HG03432 (cell line): ENCODE measurements around the gene GABRD.

Source experiments
- ATAC-seq: cut with Tn5 transposase; IDR thresholded peaks from one replicate; pipeline ENCODE4 v1.9.1; 2021; ENCODE audit warnings: mild to moderate bottlenecking, moderate library complexity; ENCODE audit not compliant: unreplicated experiment

Gene GABRD

DNA sequence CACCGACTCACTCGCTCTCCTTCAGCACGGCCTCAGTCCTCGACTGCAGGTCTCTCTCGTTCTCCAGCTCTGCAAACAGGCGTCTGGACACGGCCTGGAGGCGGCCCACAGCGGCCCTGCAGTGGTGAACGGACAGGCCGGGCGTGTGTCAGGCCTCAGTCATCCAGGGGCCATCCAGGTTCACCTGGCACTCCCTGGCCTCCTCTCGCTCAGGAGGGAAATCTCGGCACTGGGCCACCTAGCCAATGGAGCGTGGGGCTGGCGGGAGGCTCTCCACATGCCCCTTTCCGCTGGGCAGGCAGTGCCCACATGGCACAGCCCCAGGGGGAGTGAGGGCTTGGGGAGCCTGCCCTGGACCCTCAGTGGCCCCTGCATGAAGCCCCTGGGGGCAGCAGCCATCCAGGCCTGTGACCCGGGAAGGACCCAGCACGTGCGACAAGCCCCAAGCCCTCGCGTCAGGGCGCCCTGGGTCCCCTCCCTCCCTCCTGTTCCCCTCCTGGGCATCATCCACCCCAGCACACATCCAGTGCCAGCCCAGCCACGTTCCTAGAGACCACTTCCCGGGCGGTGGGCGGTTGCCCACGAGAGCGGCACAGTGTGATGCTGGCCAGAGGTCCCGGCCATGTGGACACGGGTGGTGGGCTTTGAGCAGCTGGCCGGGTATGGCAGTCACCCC, 33.6 kb upstream of the GABRD start:
- no peak for ATAC-seq

DNA sequence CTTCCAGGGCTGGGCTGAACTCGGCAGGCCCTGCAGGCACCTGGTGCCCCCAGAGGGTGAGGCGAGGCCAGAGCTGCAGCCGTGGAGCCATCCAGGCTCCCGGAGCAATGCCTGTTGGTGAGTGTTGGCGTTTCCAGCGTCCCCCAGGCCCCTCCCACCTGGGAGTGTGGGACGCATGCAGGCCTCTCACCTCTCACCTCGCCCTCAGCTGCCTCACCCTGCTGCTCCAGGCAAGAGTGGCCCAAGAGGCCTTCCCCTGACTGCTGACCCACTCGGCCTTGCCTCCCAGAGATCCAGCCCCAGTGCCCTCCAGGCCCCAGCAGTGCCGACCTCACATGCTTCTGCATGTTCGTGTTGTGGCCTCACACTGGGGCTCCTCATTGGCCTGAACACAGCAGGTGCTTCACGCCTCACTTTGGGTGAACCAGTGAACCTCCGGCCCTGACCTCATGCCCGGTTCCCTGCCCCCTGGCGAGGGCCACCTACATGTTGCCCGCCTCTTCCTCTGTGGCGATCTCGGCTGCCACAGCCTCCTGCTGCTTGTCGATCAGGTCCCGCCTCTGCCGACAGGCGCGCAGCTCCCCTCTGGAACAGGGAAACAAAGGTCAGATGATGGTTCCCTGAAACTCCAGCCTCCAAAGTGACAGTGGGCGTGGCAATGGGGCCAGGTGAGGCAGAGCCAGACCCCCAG, 32.5 kb upstream of the GABRD start:
- ATAC-seq: no peak

DNA sequence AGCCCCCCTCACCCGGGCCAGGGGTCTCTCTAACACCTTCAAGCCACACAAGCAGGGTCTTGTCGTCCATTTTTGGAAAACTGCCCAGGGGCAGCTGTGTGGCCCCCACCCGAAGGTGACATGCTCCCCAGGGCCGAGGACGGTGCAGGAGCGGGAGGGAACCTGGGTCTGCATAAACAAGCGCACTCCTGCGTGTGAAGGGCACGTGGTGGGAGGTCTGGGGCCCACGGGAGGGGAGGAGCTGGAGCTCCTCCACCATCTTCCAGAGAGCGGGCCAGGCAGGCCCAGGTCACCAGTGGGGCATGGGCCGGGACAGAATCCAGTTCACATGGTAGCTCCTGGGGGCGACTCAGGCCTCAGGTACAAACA, 32.0 kb upstream of the GABRD start:
- no peak for ATAC-seq

DNA sequence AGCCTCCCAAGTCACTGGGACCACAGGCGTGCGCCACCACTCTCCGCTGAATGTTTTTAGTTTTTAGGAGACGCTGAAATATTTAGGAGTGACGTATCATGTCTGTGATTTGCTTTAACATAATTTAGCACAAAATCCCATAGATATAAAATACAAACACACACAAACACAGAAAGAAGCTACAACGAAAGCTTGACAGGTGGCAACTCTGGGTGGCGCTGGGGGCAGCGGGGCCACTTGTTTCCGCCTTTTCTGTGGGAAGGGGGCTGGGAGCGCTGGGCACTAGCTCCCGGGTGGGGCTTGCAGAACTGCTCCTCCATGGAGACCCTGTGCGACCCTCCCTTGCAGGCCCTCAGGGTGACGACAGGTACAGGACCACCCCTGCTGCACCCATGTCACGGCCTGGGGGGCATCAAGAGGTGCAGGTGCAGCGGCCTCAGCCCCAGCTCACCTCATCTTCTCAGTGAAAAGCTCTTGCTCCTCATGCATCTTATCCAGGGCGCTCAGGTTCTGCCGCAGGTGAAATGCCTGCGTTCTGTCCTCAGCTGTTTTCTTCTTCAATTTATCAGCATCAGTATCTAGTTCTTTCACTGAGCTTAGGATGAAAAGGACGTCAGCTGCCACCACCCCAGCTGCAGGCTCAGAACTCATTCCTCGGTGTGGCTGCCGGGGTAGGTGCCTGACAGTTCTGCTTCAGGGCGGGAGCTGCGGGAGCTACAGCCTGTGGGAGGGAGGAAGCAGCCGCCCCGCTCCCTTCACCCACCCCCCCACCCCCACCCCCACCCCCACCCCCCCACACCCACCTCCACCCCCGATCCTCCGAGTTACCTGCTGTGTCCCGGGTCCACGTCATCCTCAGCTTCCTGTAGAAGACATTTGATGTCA, 30.8 kb upstream of the GABRD start:
- ATAC-seq: no peak

DNA sequence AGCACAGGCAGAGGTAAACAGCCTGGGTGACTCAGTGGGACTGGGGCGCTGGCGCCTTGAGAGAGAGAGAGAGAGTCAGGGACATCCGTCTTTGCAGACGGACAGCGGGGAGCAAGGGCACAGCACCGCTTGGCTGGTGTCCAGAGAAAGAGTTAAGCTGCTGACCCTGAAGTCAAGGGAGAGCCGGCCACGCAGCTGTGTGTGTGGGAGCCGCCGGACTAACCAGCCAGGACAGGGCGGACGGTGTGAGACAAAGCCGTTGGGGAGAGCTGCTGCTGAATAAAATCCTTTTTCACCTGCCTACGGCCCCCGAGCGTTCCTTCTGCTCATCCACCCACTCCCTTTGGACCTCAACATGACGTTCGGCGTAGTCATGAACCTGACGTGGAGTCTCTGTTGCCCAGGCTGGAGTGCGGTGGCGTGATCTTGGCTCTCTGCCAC, 30.0 kb upstream of the GABRD start:
- no peak for ATAC-seq

DNA sequence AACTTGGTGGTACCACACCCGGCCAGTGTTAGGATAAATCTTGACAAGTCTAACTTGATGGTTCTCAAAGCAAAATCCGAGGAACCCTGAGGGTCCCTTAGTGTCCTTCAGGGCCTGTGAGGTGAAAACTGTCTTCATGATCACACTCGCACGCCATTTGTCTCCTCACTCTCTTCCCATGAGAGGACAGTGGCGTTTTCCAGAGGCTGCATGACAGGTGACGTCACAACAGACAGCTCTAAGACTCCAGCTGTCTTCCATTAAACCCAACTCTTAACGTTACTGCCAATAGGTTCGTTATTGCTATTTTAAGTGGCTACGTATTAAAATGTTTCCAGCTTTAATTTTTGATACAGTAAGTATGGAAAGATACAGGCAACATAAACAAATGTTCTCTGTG, 29.4 kb upstream of the GABRD start:
- no peak for ATAC-seq

DNA sequence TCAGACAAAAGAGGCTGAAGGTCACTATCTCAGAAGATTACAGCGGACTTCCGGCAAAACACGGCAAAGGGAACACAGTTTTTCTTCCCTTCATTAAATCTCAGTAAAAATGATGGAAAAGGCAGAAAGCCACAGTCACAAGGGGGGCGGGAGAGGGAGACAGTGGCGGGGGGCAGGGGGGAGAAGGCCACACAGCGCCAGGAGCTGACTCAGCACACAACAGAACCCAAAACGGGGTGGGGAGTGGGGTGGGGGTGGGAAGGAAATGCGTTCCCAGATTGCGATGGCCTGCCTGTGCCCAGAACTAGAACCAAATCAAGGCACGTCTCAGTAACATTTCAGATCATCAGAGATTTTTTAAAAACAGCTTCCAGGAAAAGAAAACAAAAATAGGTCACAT, 28.9 kb upstream of the GABRD start:
- no peak for ATAC-seq

DNA sequence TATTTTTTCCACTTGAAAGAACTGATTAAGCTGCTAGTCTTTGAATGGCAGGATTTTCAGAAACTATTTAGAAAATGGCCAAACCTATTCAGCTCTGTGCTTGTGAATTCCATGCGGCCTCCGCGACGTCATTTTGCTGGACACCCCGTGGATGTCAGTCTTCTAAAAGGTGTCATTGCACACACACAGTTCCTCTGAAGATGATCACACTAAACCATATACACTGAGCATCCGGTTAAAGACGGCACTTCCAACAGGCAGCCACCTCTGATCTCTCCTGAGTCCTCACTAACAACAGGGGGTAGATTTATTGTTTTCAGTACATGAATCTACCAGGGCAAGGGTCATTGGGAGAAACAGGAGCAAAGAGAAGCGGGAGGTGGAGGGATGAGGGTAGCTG, 24.6 kb upstream of the GABRD start:
- ATAC-seq: no peak

DNA sequence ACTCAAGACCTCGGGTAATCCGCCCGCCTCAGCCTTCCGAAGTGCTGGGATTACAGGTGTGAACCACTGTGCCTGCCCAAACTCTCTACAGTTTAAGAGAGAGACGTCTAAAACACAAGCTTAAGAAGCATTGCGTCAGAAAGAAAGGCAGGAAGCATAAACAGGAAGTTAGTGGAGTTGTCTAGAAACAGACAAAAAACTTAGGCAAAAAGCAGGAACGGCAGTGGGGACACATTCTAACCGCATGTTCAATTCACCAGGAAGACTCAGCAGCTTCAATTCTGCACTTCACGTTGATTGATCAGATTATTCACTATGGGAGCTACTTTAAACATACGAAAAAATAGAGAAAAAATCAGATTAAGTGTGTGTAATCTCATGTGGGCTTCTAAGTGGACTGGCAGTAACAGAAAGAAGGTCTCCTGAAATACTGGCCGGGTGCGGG, 22.9 kb upstream of the GABRD start:
- ATAC-seq: no peak

DNA sequence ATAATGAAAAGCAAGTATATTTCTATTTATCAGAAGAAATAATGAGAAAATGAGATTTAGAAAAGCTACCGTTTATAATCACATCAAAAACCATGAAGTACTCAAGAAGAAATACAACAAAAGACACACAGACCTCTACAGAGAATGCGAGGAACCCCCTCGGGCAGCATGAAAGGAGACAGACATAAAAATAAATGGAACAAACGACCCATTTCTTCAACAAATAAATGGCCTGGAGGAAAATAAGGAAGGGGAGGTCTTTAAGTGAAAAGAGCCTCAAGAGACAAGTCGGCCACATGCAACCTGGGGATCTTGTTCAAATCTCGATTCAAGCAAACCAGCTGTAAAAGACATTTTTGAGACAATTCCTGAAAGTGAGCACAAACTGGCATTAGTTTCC, 21.6 kb upstream of the GABRD start:
- ATAC-seq: no peak

DNA sequence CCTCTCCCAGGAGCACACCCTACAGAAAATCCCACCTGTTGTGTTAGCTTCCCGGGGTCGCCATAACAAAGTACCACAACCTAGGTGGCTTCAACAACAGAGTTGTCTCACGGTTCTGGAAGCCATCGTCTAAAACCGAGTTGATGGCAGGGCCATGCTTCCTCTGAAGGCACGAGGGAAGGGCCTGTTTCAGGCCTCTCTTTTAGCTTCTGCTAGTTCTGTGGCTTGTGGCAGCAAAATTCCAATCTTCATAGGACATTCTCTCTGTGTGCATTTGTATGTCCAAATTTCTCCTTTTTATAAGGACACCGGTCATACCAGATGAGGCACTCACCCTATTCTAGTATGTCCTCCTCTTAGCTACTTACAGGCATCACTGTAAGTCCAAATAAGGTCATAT, 18.7 kb upstream of the GABRD start:
- ATAC-seq: no peak

DNA sequence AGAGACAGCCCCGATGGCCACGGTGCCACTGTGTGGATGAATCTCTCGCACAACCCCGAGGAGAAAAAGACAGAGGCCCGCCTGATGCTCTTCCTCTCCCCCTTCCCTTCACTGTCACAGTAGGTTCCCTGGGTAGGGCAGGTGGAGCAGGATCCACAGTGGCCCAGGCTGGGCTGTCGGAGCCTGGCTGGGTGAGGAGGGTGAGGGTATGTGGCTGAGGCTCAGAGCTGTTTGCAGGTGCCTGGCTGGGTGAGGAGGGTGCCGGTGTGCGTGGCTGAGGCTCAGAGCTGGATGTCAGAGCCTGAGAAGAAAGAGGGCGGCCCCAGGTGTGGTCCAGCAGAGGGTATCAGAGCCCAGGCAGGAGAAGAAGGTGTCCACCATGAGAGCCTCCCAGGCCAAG, 18.3 kb upstream of the GABRD start:
- no peak for ATAC-seq

DNA sequence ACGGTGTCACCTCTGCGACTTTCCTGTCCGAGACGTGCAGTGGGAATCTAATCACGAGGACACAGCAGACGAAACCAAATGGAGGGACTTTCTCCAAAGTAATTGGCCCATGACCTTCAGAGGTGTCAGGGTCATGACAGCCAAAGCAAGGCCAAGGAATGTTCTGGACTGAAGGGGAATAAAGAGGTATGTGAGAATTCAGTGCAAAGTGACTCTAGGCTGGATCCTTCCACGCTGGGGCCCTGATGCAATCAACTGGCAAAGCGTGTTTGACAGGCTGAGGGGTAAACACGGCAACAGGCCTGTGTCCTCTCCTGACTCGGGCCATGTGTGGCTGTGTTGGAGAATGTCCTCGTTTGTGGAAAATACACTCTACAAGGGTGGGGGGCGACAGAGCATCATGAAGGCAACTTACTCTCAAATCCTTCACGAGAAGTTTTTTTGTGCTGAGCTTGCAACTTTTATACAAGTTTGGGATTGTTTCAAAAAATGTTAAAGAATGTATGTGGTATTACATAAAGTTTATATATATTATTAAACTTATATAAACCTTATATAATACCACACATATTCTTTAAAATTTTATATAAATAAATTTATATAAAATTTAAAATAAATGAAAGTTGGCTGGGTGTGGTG, 17.3 kb upstream of the GABRD start:
- ATAC-seq: no peak

DNA sequence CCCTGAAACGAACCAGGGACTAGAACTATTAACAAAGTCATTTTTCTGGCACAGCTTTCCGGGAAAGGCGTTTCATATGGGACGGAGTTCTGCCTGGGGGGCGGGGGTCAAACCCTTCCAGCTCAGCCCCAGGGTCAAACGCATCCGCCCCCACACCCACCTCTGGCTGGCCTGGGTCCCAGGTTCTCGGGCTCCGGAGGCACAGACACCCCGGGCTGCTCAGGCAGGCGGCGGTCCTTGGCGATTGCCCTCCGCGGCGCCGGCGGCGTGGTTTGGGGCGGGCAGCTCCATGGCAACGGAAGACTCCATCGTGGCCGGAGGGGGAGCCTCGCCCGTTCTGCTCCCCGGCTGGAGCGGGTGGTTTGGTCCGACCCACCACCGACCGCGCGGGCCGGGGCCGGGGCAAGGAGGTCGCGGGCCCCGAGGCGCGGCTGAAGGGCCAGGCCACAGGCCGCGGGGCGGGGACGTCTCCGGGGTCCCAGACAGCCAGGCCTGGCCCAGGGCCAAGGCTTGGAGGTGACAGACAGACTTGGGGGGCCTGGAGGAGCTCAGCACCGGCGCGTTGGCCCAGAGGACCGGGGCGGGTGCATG, 15.5 kb upstream of the GABRD start, which contains the start of gene CFAP74:
Gene CFAP74 (minus strand): TSS at position 246 of the 591 bp plus-strand sequence. CDS start 12,830 bp downstream, outside the sequence.
- ATAC-seq: no peak

DNA sequence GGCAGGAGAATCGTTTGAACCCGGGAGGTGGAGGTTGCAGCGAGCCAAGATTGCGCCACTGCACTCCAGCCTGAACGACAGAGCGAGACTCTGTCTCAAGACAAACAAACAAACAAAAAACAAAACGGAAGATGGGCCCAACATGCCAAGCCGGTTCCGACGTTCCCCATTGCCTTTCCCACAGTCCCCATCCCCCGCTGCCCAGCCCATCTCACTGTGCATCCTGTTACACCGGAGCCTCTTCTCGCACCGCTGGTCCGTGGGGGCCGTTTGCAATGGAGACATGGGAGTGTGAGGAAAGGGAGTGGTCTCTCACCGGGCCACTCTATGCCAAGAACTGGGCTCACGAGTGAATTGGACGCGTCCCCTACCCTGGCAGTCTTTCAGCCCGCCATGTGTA, 14.3 kb upstream of the GABRD start:
- ATAC-seq: no peak

DNA sequence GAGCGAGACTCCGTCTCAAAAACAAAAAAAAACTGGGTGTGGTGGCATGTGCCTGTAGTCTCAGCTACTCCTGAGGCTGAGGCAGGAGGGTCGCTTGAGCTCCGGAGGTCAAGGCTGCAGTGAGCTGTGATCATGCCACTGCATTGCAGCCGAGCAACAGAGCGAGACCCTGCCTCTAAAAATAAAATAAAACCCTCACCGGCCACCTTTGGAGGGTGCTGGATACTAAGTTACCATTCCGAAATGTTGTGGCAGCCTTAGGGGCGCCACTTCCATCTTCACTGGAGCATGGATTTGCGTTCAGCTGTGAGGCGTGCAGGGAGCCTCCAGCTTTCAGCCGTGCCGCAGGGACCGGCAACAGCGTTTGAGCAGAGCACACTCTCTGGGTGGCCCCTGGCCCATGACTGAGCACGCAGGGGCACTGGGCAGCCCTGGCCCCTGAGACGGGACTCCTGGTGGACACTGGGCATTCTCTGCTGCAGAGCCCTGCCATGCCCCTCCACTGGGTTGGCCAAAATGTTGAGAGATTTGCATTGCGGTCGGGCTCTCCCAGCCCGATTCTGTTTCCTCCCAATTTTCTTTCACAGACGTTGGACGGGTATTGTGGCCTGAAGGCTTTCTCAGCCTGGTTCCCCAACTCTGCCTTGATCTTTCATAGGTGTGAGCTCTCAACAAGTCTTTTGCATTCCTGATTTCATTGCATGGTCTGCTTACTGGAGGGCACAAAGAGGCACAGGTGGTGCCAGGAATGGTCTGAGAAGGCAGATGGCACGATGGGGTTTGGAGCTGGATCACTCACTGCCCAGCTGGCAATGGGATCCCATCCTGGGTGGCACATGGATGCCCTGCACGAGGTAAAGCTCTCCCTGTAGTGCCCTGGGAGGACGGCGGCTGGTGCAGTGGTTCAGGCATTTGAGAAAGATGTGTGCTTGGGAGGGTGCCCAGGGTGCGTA, 9.8 kb upstream of the GABRD start:
- no peak for ATAC-seq

DNA sequence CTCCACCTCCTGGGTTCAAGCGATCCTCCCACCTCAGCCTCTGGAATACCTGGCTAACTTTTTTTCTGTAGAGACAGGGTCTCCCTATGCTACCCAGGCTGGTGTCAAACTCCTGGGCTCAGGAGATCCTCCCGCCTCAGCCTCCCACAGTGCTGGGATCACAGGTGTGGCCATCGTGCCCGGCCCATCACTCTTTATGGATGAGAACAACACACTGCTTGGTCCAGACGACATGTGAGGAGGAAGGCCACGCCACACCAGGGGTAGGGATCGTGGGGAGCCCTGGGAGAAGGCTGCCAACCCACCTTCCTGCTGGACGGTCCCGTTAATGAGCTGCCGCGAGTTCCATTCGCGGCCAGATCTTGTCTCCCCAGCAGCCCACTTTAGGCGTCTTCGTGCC, 5.0 kb upstream of the GABRD start:
- no peak for ATAC-seq

DNA sequence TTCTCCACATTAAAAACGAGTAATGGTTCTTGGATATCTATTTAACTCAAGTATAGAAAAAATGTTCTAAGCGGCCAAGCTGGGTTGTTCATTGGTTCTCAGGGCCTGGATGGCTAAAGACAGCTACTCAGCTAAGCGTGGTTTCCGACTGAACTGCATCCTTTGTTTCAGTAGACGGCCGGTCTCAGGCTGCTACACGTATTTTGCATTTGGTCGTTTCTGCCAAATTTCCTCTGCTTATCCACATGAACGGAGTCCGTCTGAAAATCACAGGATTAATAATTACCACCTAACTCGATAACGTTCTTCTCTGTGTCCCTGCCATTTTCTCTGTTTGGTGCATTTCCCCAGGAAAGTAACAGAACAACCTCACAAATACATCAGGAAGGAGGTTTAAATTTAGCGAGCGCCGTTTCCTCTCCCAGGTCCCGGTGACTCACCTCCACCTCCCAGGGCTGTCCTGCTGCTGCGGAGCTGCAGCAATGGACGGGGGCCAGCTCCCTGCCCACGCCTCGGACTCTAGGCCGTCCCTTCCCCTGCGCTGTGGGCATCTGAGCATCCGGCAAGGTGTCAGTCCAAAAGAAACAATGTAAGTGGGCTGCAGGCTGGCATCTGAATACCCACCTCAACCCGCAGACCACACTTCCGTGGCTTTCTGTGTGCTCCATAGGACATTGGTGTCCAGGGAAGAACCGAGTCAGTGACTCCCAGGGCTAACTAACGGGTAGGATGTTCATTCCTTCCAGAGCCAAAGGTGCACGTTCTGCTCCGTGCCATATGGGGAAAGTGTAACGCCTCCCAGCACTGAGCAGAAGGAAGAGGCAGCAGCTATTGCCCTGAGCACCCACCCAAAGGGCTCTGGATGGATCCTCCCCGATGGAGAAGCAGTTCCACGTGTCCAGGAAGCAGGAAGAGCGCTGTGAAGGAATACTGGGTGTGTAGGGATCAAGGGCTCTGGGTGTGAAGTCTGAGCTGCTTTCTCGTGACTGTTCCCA, 4.1 kb upstream of the GABRD start:
- no peak for ATAC-seq
